SK-N-SH (cell line): ENCODE data around the gene DDX51.

Experiments
- ELF1 ChIP-seq: IDR thresholded peaks from 2 replicates; pipeline ENCODE4 v1.4.0; 2012
- GABPA ChIP-seq: IDR thresholded peaks from 2 replicates; pipeline ENCODE4 v1.4.0; 2012; ENCODE audit warnings: low read depth, mild to moderate bottlenecking
- TF ChIP-seq, protein P1 (sequence below): fragments of 200-600 bp; sonication (generic); IDR thresholded peaks from 2 replicates; pipeline ENCODE4 v1.6.1; 2017; ENCODE audit warnings: antibody characterized with exemption, mild to moderate bottlenecking, moderate library complexity

DNA sequence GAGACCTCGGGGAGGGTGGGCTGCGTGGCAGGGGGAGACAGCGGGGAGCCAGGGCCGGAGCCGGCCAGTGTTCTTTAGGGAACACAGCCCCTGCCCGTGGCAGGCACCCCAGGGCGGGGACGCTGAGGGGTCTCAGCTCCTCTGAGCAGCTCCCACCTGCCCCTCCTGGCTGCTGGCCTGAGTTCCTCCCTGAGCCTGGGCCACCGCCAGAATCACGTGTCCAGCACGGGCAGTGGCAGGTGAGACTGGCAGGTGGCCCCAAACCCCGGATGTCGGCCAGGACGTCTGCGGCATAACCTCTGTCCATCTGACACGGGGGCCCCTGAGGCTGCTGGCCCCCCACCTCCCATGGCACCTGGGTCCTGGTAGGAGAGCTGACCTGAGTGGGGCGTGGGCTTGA is 25.3 kb upstream of the DDX51 start:
- TF ChIP-seq, protein P1, sequence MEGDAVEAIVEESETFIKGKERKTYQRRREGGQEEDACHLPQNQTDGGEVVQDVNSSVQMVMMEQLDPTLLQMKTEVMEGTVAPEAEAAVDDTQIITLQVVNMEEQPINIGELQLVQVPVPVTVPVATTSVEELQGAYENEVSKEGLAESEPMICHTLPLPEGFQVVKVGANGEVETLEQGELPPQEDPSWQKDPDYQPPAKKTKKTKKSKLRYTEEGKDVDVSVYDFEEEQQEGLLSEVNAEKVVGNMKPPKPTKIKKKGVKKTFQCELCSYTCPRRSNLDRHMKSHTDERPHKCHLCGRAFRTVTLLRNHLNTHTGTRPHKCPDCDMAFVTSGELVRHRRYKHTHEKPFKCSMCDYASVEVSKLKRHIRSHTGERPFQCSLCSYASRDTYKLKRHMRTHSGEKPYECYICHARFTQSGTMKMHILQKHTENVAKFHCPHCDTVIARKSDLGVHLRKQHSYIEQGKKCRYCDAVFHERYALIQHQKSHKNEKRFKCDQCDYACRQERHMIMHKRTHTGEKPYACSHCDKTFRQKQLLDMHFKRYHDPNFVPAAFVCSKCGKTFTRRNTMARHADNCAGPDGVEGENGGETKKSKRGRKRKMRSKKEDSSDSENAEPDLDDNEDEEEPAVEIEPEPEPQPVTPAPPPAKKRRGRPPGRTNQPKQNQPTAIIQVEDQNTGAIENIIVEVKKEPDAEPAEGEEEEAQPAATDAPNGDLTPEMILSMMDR = no peak
- TF ChIP-seq ELF1 (no peak), GABPA (no peak)
